Gastroesophageal sphincter (tissue), 4 donors: ENCODE data around the gene CALML5. TPM values are rescaled to one million over a fixed set of nuclear protein-coding genes. Genes with fewer than 3 reads are reported as not detected.

ENCODE experiments used
- ATAC-seq: fragments of 150-250 bp; one replicate; pipeline ENCODE4 v1.9.1; 2016; ENCODE audit warnings: mild to moderate bottlenecking, moderate library complexity
- H3K27ac ChIP-seq, 4 donors: fragments of 200-600 bp; sonication (generic) in 3 of 4; 1 replicate in 3 of 4; 2 replicates in 1 of 4; pipeline ENCODE4 v1.5.1; 2016 to 2019
- H3K27me3 ChIP-seq: fragments of 200-600 bp; sonication (generic); one replicate; pipeline ENCODE4 v1.5.1; 2019
- H3K36me3 ChIP-seq, 2 donors: fragments of 200-600 bp; sonication (generic); one replicate each; pipeline ENCODE4 v1.5.1; 2019; ENCODE audit warnings: control low read depth in 1 of 2
- H3K4me1 ChIP-seq, 3 donors: fragments of 200-600 bp; sonication (generic); 1 replicate in 2 of 3; 2 replicates in 1 of 3; pipeline ENCODE4 v1.5.1; 2016 to 2019; ENCODE audit warnings: control low read depth in 2 of 3
- H3K4me3 ChIP-seq, 2 donors: fragments of 200-600 bp; sonication (generic); one replicate each; pipeline ENCODE4 v1.5.1; 2019; ENCODE audit warnings: mild to moderate bottlenecking in 1 of 2, moderate library complexity in 1 of 2
- H3K9me3 ChIP-seq, 3 donors: fragments of 200-600 bp; sonication (generic); one replicate each; pipeline ENCODE4 v1.5.1; 2017 to 2019; ENCODE audit warnings: control low read depth in 2 of 3
- CTCF ChIP-seq, 4 experiments: fragments of 200-600 bp in 2 of 4; fragments of 450-650 bp in 2 of 4; sonication (generic) in 1 of 4; IDR thresholded peaks; one replicate each; pipeline ENCODE4 v1.5.1; 2017 to 2019; ENCODE audit warnings: antibody characterized with exemption in 4 of 4, mild to moderate bottlenecking in 2 of 4, moderate library complexity in 2 of 4
- EP300 ChIP-seq: sonication (generic); formaldehyde crosslinking; IDR thresholded peaks from one replicate; pipeline ENCODE4 v1.6.1; 2017; ENCODE audit warnings: antibody characterized with exemption, mild to moderate bottlenecking
- POLR2A ChIP-seq, 2 donors: fragments of 450-650 bp; IDR thresholded peaks; one replicate each; pipeline ENCODE4 v1.6.1; 2017; ENCODE audit warnings: antibody characterized with exemption in 2 of 2, mild to moderate bottlenecking in 2 of 2, moderate library complexity in 1 of 2
- POLR2AphosphoS5 ChIP-seq: sonication (generic); formaldehyde crosslinking; IDR thresholded peaks from one replicate; pipeline ENCODE4 v1.6.1; 2017; ENCODE audit warnings: antibody characterized with exemption
- WGBS, 2 donors: methylation state at CpG; one replicate each; pipeline ENCODE4 v1.1.5; 2018; ENCODE audit warnings: low coverage in 1 of 2; 5-methylcytosine and 5-hydroxymethylcytosine counted together
- total RNA-seq, 4 donors: library from RNA; depleted of rRNA; stranded (reverse); fragments of >200 nt; gene quantifications; one replicate each; pipeline ENCODE4 v1.1.0, GENCODE V29; 2016

The CALML5 gene
- total RNA-seq, 4 donors from 2014 or later: not detected

DNA sequence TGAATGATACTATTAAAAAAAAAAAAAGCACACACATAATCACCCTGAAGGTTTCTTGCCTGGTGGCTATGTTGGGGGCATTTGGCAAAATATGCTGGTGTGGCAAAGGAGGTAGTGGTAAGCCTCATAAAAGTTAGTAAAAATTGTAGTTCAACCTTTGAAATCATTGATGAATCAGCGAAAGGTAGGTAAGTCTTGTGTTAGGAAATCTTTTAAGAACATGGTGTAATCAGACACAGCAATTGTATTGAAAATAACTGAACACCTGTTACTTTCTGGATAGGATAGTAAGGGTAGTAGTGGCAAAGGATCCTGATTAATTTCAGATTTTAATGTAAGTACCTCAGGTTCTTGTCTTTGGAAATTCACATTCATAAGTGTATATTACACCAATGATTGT lies 40.9 kb downstream of the CALML5 start:
- Histone ChIP-seq H3K9me3 (no peaks in the 10 kb centered on the region), H3K4me3 (no peak overlapping the region), H3K36me3 (peaks cover 20 to 67% of the 10 kb centered on the region in 2 donors), H3K4me1 (peaks cover 0 to 19% (median 0%) of the 10 kb centered on the region in 3 donors), H3K27me3 (no peaks in the 10 kb centered on the region), H3K27ac (no peak overlapping the region)
- no peak for ATAC-seq
- 100% methylated on average over 1 of the region's 1 CpG for WGBS, 2 donors
- TF ChIP-seq POLR2AphosphoS5: no peak
- TF ChIP-seq CTCF (IDR thresholded peaks at IDR 0.05): no peak
- no peak for TF ChIP-seq POLR2A (IDR thresholded peaks at IDR 0.05)
- TF ChIP-seq EP300: no peak

DNA sequence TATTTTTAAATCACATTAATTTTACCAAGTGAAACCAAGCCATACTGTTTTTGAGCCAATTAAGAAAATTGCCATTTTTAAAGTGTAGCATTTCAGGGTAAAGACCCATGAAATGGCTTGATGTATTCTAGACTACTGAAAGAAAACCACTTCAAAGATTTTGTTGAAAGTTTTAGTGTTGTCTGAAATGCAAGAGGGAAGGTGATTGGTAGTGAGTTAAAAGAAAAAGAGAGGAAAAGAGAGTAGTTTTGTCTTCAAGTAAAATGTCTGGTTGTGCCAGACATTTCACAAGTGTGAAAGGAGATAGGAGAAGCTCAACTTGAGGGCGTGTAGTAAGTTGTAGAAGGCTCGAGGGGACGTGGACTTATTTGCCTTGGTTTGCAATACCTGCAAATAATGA lies 41.6 kb downstream of the CALML5 start:
- no peak overlapping the region for H3K4me3 ChIP-seq
- H3K4me1 ChIP-seq: peaks cover 0 to 24% (median 0%) of the 10 kb centered on the region in 3 donors
- H3K9me3 ChIP-seq: no peaks in the 10 kb centered on the region
- no peak for TF ChIP-seq CTCF (IDR thresholded peaks at IDR 0.05)
- no peak for TF ChIP-seq POLR2AphosphoS5
- TF ChIP-seq EP300: no peak
- TF ChIP-seq POLR2A (IDR thresholded peaks at IDR 0.05): no peak
- peak overlapping the region in 1 of 4 donors; percentile 5 for H3K27ac ChIP-seq
- ATAC-seq: no peak
- peaks cover 27 to 74% of the 10 kb centered on the region in 2 donors for H3K36me3 ChIP-seq
- no peaks in the 10 kb centered on the region for H3K27me3 ChIP-seq
- WGBS, 2 donors: 71 to 80% methylated on average over 3 of the region's 3 CpGs

GRCh38 chr10:5456563-5456962 lies 42.8 kb downstream of the CALML5 start:
- Histone ChIP-seq H3K9me3 (no peaks in the 10 kb centered on the region), H3K27ac (no peak overlapping the region), H3K4me1 (peaks cover 0 to 23% (median 0%) of the 10 kb centered on the region in 3 donors), H3K4me3 (no peak overlapping the region), H3K36me3 (peaks cover 32 to 86% of the 10 kb centered on the region in 2 donors), H3K27me3 (no peaks in the 10 kb centered on the region)
- no peak for ATAC-seq
- 74 to 81% methylated on average over 3 to 5 of the region's 12 CpGs for WGBS, 2 donors
- TF ChIP-seq POLR2AphosphoS5 (no peak), CTCF (IDR thresholded peaks at IDR 0.05) (no peak), POLR2A (IDR thresholded peaks at IDR 0.05) (no peak), EP300 (no peak)

DNA sequence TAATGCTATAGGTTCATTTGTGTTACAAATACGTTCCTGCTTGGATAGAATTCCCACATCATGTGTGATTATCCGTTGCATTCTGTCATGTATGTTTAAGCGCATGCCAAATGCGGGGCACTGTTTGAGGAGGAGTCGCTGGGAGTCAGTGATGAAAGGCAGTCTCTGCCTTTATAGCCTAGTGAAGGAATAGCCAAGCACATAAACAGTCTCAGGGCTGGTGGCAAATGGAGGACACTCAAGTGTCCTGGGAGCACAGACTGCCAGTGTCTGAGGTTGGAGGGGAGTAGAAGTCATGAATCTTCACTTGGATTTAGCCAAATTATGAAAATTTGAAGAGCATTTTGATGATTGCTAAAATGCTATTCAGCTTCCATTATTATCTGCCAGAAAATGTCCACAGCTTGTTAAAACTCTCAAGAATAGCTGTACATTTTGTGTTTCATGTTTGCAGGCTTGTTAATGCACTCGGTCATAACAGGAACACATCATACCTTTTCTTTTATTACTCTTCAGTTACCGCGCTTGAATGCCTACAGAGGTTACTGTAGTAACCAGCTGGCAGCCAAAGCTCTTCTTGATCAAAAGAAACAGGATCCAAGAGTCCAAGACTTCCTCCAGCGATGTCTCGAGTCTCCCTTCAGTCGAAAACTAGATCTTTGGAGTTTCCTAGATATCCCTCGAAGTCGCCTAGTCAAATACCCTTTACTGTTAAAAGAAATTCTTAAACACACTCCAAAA lies 45.5 kb downstream of the CALML5 start:
- TF ChIP-seq EP300 (no peak), POLR2AphosphoS5 (no peak), POLR2A (IDR thresholded peaks at IDR 0.05) (no peak), CTCF (IDR thresholded peaks at IDR 0.05) (no peak)
- Histone ChIP-seq H3K4me1 (peaks cover 0 to 30% (median 3%) of the 10 kb centered on the region in 3 donors), H3K9me3 (no peaks in the 10 kb centered on the region), H3K27me3 (no peaks in the 10 kb centered on the region), H3K4me3 (no peak overlapping the region), H3K36me3 (peaks cover 32 to 74% of the 10 kb centered on the region in 2 donors), H3K27ac (peak overlapping the region in 1 of 4 donors; percentile 80)
- 72 to 85% methylated on average over 13 of the region's 13 CpGs for WGBS, 2 donors
- no peak for ATAC-seq
